Measurements from ENCODE around the gene CNTNAP2.

CNTNAP2 gene

GRCh38 chr7:148135116-148135515 lies 2018.5 kb downstream of the CNTNAP2 start:
- DNase-seq, result no peak

GRCh38 chr7:148135997-148136396 lies 2019.4 kb downstream of the CNTNAP2 start:
- DNase-seq, result no peak

GRCh38 chr7:148142660-148143248 lies 2026.2 kb downstream of the CNTNAP2 start:
- peak; percentile 30 for DNase-seq

GRCh38 chr7:148144827-148145226 lies 2028.2 kb downstream of the CNTNAP2 start:
- no peak for DNase-seq

GRCh38 chr7:148146346-148146745 lies 2029.7 kb downstream of the CNTNAP2 start:
- DNase-seq, result no peak

GRCh38 chr7:148147438-148147837 lies 2030.8 kb downstream of the CNTNAP2 start:
- DNase-seq, result no peak

GRCh38 chr7:148148456-148148855 lies 2031.9 kb downstream of the CNTNAP2 start:
- no peak for DNase-seq

GRCh38 chr7:148149730-148150129 lies 2033.1 kb downstream of the CNTNAP2 start:
- no peak for DNase-seq

- no peak for DNase-seq
These were observed 2035.2 kb downstream of the CNTNAP2 start for GRCh38 chr7:148151778-148152177.

- no peak for DNase-seq
These were observed 2037.1 kb downstream of the CNTNAP2 start for GRCh38 chr7:148153616-148154284.

- DNase-seq, result no peak
These were observed 2038.4 kb downstream of the CNTNAP2 start for GRCh38 chr7:148155000-148155399.

- no peak for DNase-seq
These were observed 2039.2 kb downstream of the CNTNAP2 start for GRCh38 chr7:148155826-148156225.

GRCh38 chr7:148156233-148156632 lies 2039.6 kb downstream of the CNTNAP2 start:
- DNase-seq, result no peak

GRCh38 chr7:148159331-148159730 lies 2042.7 kb downstream of the CNTNAP2 start:
- DNase-seq, result no peak

- no peak for DNase-seq
These were observed 2045.2 kb downstream of the CNTNAP2 start for GRCh38 chr7:148161776-148162175.

- no peak for DNase-seq
These were observed 2046.2 kb downstream of the CNTNAP2 start for GRCh38 chr7:148162808-148163207.

GRCh38 chr7:148163246-148163645 lies 2046.6 kb downstream of the CNTNAP2 start:
- DNase-seq, result no peak

GRCh38 chr7:148172920-148173319 lies 2056.3 kb downstream of the CNTNAP2 start:
- no peak for DNase-seq

- no peak for DNase-seq
These were observed 2056.8 kb downstream of the CNTNAP2 start for GRCh38 chr7:148173369-148173768.

GRCh38 chr7:148174376-148174775 lies 2057.8 kb downstream of the CNTNAP2 start:
- no peak for DNase-seq

- DNase-seq, result no peak
These were observed 2058.9 kb downstream of the CNTNAP2 start for GRCh38 chr7:148175512-148175911.

GRCh38 chr7:148177972-148178371 lies 2061.4 kb downstream of the CNTNAP2 start:
- DNase-seq, result no peak

GRCh38 chr7:148180075-148180474 lies 2063.5 kb downstream of the CNTNAP2 start:
- DNase-seq, result no peak

GRCh38 chr7:148182264-148182663 lies 2065.7 kb downstream of the CNTNAP2 start:
- no peak for DNase-seq

GRCh38 chr7:148185041-148185440 lies 2068.4 kb downstream of the CNTNAP2 start:
- DNase-seq, result no peak

Data from activated CD4-positive, alpha-beta T cell treated with anti-CD3 and anti-CD28 coated beads, Interleukin-2, Interleukin-6, amounts not matched to agents 100 ng/mL and 50 ng/mL, durations not matched to agents 16 hours and 8 hours (primary cell).